22Rv1 (cell line): ENCODE measurements around the gene RGS7.

ENCODE experiments used
- CTCF ChIP-seq: fragments of 450-650 bp; IDR thresholded peaks from 2 replicates; pipeline ENCODE4 v1.5.1; 2017; ENCODE audit warnings: mild to moderate bottlenecking
- ZFX ChIP-seq: fragments of 450-650 bp; IDR thresholded peaks from 2 replicates; pipeline ENCODE4 v1.6.1; 2017; ENCODE audit warnings: antibody characterized with exemption, borderline replicate concordance

- TF ChIP-seq CTCF (no peak), ZFX (no peak)
Observed at GRCh38 chr1:241396747-241397681, 40.0 kb upstream of the RGS7 start.
